Caco-2 (cell line): ENCODE measurements around the gene KRT16. TPM values are rescaled to one million over a fixed set of nuclear protein-coding genes. Genes with fewer than 3 reads are reported as not detected.

ENCODE experiments used
- BruUV-seq: library from RNA; stranded (reverse); fragments of 400-500 nt; replicated peaks from 2 replicates; lab custom pipeline; 2021; lab: Mats Ljungman, UMichigan
- CTCF ChIA-PET: fragments of 300-600 bp; sonication (Branson Sonifier 250); formaldehyde crosslinking; loops from one replicate; lab custom pipeline; 2022; ENCODE audit warnings: antibody characterized with exemption; lab: Charles Lee
- POLR2A ChIA-PET: fragments of 300-600 bp; sonication (Branson Sonifier 250); formaldehyde crosslinking; loops from one replicate; lab custom pipeline; 2022; ENCODE audit warnings: antibody characterized with exemption; lab: Charles Lee
- DNase-seq, 2 experiments: peaks; one replicate each; pipeline versions ENCODE4 v3.0.0 to v3.0.0-alpha.2; 2020 to 2022
- H3K27me3 ChIP-seq: replicated peaks from 2 replicates; pipeline ENCODE4 v1.6.0; 2011; ENCODE audit warnings: low read length; ENCODE audit not compliant: control insufficient read depth, insufficient read depth
- H3K36me3 ChIP-seq: 2 replicates; pipeline ENCODE4 v1.5.1; 2011; ENCODE audit warnings: low read length; ENCODE audit not compliant: control insufficient read depth, insufficient read depth
- H3K4me1 ChIP-seq: fragments of 250-450 bp; sonication (Bioruptor Pico); 2 replicates; pipeline ENCODE4 v1.5.1; 2020; ENCODE audit warnings: mild to moderate bottlenecking
- H3K4me3 ChIP-seq: 2 replicates; pipeline ENCODE4 v1.5.1; 2011; ENCODE audit warnings: low read depth, mild to moderate bottlenecking, control low read depth, low read length
- H3K9me3 ChIP-seq: fragments of 250-450 bp; sonication (Bioruptor Pico); 2 replicates; pipeline ENCODE4 v1.5.1; 2020; ENCODE audit warnings: mild to moderate bottlenecking, moderate library complexity
- H3K27ac Mint-ChIP-seq: one replicate; pipeline ENCODE4 v1.8.0; 2022; ENCODE audit warnings: mixed read lengths; ENCODE audit not compliant: unreplicated experiment
- H3K27me3 Mint-ChIP-seq: one replicate; pipeline ENCODE4 v1.8.0; 2022; ENCODE audit warnings: mixed read lengths; ENCODE audit not compliant: insufficient read depth, unreplicated experiment
- H3K36me3 Mint-ChIP-seq: one replicate; pipeline ENCODE4 v1.8.0; 2022; ENCODE audit warnings: mild to moderate bottlenecking, mixed read lengths; ENCODE audit not compliant: insufficient read depth, unreplicated experiment
- H3K4me1 Mint-ChIP-seq: one replicate; pipeline ENCODE4 v1.8.0; 2022; ENCODE audit warnings: low read depth, mixed read lengths; ENCODE audit not compliant: unreplicated experiment
- H3K4me3 Mint-ChIP-seq: one replicate; pipeline ENCODE4 v1.8.0; 2022; ENCODE audit warnings: mild to moderate bottlenecking, moderate library complexity, mixed read lengths; ENCODE audit not compliant: unreplicated experiment
- H3K9me3 Mint-ChIP-seq: one replicate; pipeline ENCODE4 v1.8.0; 2022; ENCODE audit warnings: mixed read lengths; ENCODE audit not compliant: unreplicated experiment
- intact Hi-C: fragments of 100-400 bp; cut with micrococcal nuclease; formaldehyde crosslinking; loops from one replicate; pipeline ENCODE4 v1.10.0; 2022; ENCODE audit not compliant: unreplicated experiment
- total RNA-seq: library from RNA; stranded (reverse); gene quantifications from 2 replicates; pipeline ENCODE4 v1.2.3, GENCODE V29; 2022
- TF ChIP-seq, protein P1 (sequence below), 2 experiments: fragments of 200-600 bp in 1 of 2; IDR thresholded peaks; 1 replicate in 1 of 2; 2 replicates in 1 of 2; pipeline versions ENCODE4 v1.5.1 to v1.8.0; 2011 to 2022; ENCODE audit warnings: antibody characterized with exemption in 1 of 2, control low read depth in 1 of 2, inconsistent platforms in 1 of 2, low read depth in 1 of 2, low read length in 1 of 2, mild to moderate bottlenecking in 1 of 2, moderate library complexity in 1 of 2; ENCODE audit not compliant: insufficient read depth in 1 of 2, severe bottlenecking in 1 of 2, unreplicated experiment in 1 of 2

Gene KRT16
- total RNA-seq, 1 experiment from 2014 or later: not detected

DNA sequence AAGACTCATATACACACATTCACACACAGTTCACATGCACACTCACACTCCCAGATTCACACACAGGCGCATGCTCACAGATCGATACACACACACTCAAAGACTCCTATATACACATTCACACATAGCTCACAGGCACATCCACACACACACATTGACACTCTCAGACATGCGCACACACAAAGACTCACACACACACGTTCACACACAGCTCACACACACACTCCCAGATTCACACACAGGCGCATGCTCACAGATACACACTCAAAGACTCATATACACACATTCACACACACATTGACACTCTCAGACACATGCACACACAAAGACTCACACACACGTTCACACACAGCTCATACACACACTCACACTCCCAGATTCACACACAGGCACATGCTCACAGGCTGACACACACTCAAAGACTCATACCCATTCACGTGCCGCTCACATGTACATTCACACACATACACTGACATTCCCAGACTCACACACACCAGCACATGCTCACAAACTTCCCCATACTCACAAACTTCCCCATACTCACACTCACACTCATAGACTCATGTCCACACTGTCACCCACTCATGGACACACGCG lies 37.5 kb upstream of the KRT16 start:
- POLR2A ChIA-PET: interaction anchor here (2.1 kb wide), 1 partner anchor 38 kb away, joined by 7 read pairs; the partner anchor contains the start of gene EIF1

DNA sequence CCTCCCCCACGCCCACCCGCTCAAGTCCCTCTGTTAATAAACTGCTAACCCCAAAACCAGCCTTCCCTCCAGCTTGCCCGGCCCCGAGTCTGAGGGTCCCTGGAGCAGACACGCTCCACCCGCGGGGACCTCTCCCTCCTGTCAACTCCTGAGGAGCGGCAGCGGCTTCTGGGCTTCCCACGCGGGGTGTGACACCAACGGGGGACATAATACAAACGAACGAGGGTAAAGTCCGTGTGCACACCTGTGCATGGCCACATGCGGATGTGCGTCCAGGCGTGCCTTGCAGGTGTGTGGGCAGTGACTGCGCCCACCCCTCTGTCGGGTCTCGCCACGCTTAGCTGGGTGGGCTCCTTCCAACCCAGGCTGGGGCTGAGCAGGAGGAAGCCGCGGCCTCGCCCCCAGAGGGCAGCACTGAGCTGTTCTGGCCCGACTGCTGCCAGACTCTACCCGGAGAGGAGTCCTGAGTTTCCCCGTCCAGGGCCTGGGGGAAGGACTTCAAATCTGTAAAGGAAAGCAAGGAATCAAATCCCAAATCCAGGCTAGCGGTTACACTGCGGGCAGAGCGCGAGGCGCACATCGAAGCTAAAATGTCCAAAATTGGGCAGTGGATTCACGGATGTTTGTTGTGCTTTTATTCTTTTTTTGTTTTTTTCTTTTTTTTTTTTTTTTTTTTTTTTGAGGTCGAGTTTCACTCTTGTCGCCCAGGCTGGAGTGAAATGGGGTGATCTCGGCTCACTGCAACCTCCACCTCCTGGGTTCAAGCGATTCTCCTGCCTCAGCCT lies 36.0 kb upstream of the KRT16 start:
- BruUV-seq: no TSS peak

More for the DNA sequence above, 37.5 kb upstream of the KRT16 start:
- Histone ChIP-seq H3K27me3 (no peaks in the 10 kb centered on the region), H3K4me1 (peaks cover 46% of the 10 kb centered on the region), H3K9me3 (no peaks in the 10 kb centered on the region), H3K36me3 (no peaks in the 10 kb centered on the region), H3K4me3 (no peak overlapping the region)
- Mint-ChIP-seq H3K4me3 (no peak overlapping the region), H3K36me3 (peaks cover 6% of the 10 kb centered on the region), H3K4me1 (peaks cover 7% of the 10 kb centered on the region), H3K27ac (no peak overlapping the region), H3K27me3 (no peaks in the 10 kb centered on the region), H3K9me3 (no peaks in the 10 kb centered on the region)
- intact Hi-C loops: loop anchor here (5.0 kb wide), 2 partner anchors 243 to 848 kb away; no protein-coding TSS in a partner anchor
- BruUV-seq: no TSS peak
- DNase-seq: no peak
- TF ChIP-seq, protein P1, sequence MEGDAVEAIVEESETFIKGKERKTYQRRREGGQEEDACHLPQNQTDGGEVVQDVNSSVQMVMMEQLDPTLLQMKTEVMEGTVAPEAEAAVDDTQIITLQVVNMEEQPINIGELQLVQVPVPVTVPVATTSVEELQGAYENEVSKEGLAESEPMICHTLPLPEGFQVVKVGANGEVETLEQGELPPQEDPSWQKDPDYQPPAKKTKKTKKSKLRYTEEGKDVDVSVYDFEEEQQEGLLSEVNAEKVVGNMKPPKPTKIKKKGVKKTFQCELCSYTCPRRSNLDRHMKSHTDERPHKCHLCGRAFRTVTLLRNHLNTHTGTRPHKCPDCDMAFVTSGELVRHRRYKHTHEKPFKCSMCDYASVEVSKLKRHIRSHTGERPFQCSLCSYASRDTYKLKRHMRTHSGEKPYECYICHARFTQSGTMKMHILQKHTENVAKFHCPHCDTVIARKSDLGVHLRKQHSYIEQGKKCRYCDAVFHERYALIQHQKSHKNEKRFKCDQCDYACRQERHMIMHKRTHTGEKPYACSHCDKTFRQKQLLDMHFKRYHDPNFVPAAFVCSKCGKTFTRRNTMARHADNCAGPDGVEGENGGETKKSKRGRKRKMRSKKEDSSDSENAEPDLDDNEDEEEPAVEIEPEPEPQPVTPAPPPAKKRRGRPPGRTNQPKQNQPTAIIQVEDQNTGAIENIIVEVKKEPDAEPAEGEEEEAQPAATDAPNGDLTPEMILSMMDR (IDR thresholded peaks at IDR 0.05; ENCODE audit: insufficient read depth in 1 of 2, low read depth in 1 of 2, low read length in 1 of 2, severe bottlenecking in 1 of 2, unreplicated experiment in 1 of 2): no peak
- CTCF ChIA-PET: interaction anchor here (0.7 to 4.9 kb wide), 5 partner anchors 13 to 846 kb away, joined by 3 to 147 read pairs (median 7); partner anchors contain the start of genes EIF1 and KRT19

More for the DNA sequence above, 36.0 kb upstream of the KRT16 start:
- Histone ChIP-seq H3K4me3 (peak overlapping the region; percentile 47), H3K9me3 (no peaks in the 10 kb centered on the region), H3K36me3 (no peaks in the 10 kb centered on the region), H3K4me1 (peaks cover 35% of the 10 kb centered on the region), H3K27me3 (no peaks in the 10 kb centered on the region)
- peak overlapping the region; percentile 36 for H3K27ac Mint-ChIP-seq
- intact Hi-C loops: loop anchor here (1.0 to 5.0 kb wide), 7 partner anchors 14 to 846 kb away; no protein-coding TSS in a partner anchor
- H3K27me3 Mint-ChIP-seq: no peaks in the 10 kb centered on the region
- H3K4me3 Mint-ChIP-seq: peak overlapping the region; percentile 81
- CTCF ChIA-PET: interaction anchor here (0.6 to 4.9 kb wide), 49 partner anchors 9 to 1565 kb away, joined by 3 to 147 read pairs (median 4); partner anchors contain the start of genes EIF1 and KRT19
- TF ChIP-seq, protein P1 (IDR thresholded peaks at IDR 0.05; ENCODE audit: insufficient read depth in 1 of 2, low read depth in 1 of 2, low read length in 1 of 2, severe bottlenecking in 1 of 2, unreplicated experiment in 1 of 2): peak; percentile 95 to 96
- DNase-seq: peak; percentile 89 to 94
- H3K9me3 Mint-ChIP-seq: no peaks in the 10 kb centered on the region
- POLR2A ChIA-PET: interaction anchor here (0.6 to 2.1 kb wide), 6 partner anchors 14 to 830 kb away, joined by 4 to 25 read pairs (median 6); partner anchors contain the start of genes EIF1 and KRT19
- peaks cover 7% of the 10 kb centered on the region for H3K4me1 Mint-ChIP-seq
- peaks cover 6% of the 10 kb centered on the region for H3K36me3 Mint-ChIP-seq
